Breast epithelium (tissue), 4 donors: ENCODE results near the gene ERRFI1. TPM values are rescaled to one million over a fixed set of nuclear protein-coding genes. Genes with fewer than 3 reads are reported as not detected.

Source experiments
- DNase-seq, 2 donors: peaks; one replicate each; pipeline ENCODE4 v3.0.0-alpha.2; 2019; ENCODE audit warnings: low spot score in 2 of 2
- H3K27ac ChIP-seq, 2 donors: fragments of 200-600 bp; sonication (generic) in 1 of 2; one replicate each; pipeline ENCODE4 v1.5.1; 2016 to 2019; ENCODE audit warnings: mild to moderate bottlenecking in 1 of 2
- H3K27me3 ChIP-seq, 2 donors: fragments of 200-600 bp; sonication (generic) in 1 of 2; one replicate each; pipeline versions ENCODE4 v1.5.1 to v1.6.0; 2017 to 2019; ENCODE audit warnings: control low read depth in 1 of 2, mild to moderate bottlenecking in 1 of 2
- H3K36me3 ChIP-seq: fragments of 200-600 bp; one replicate; pipeline ENCODE4 v1.5.1; 2019
- H3K4me1 ChIP-seq, 2 donors: fragments of 200-600 bp; sonication (generic); one replicate each; pipeline ENCODE4 v1.5.1; 2016 to 2019; ENCODE audit warnings: control low read depth in 1 of 2
- H3K4me3 ChIP-seq, 3 donors: fragments of 200-600 bp; sonication (generic); 1 replicate in 2 of 3; 2 replicates in 1 of 3; pipeline ENCODE4 v1.5.1; 2016 to 2019; ENCODE audit warnings: mild to moderate bottlenecking in 3 of 3, moderate library complexity in 2 of 3
- H3K9me3 ChIP-seq, 2 donors: fragments of 200-600 bp; sonication (generic) in 1 of 2; one replicate each; pipeline ENCODE4 v1.5.1; 2016 to 2019; ENCODE audit warnings: control low read depth in 1 of 2
- CTCF ChIP-seq, 3 donors: fragments of 450-650 bp; IDR thresholded peaks; one replicate each; pipeline ENCODE4 v1.5.1; 2016 to 2017; ENCODE audit warnings: antibody characterized with exemption in 3 of 3, mild to moderate bottlenecking in 3 of 3, moderate library complexity in 3 of 3
- POLR2A ChIP-seq: fragments of 450-650 bp; IDR thresholded peaks from one replicate; pipeline ENCODE4 v1.6.1; 2016; ENCODE audit warnings: antibody characterized with exemption, mild to moderate bottlenecking, moderate library complexity
- POLR2AphosphoS5 ChIP-seq, 3 donors: sonication (generic); formaldehyde crosslinking; IDR thresholded peaks; one replicate each; pipeline ENCODE4 v1.6.1; 2017; ENCODE audit warnings: antibody characterized with exemption in 3 of 3
- intact Hi-C: fragments of 100-400 bp; cut with DNase I; formaldehyde crosslinking; loops from one replicate; pipeline ENCODE4 v1.15.1; 2023; ENCODE audit warnings: low total_unique reads
- total RNA-seq, 3 donors: library from RNA; depleted of rRNA; stranded (reverse); fragments of >200 nt; gene quantifications; one replicate each; pipeline ENCODE4 v1.1.0, GENCODE V29; 2016

ERRFI1 gene
- total RNA-seq, 3 donors from 2014 or later, result 207 to 550 (median 379) TPM

GRCh38 chr1:8031176-8031785 is 5.2 kb upstream of the ERRFI1 start:
- Histone ChIP-seq H3K36me3 (no peaks in the 10 kb centered on the region), H3K4me3 (no peak overlapping the region), H3K27me3 (no peaks in the 10 kb centered on the region), H3K4me1 (no peaks in the 10 kb centered on the region), H3K9me3 (no peaks in the 10 kb centered on the region), H3K27ac (no peak overlapping the region)
- intact Hi-C loops, result no loop called here
- no peak for TF ChIP-seq POLR2AphosphoS5 (IDR thresholded peaks at IDR 0.05)
- TF ChIP-seq CTCF (IDR thresholded peaks at IDR 0.05), result peak in 2 of 3 donors; percentile 69 to 87
- TF ChIP-seq POLR2A, result no peak
- DNase-seq, result no peak

- Histone ChIP-seq H3K27ac (peak overlapping the region; percentile 49 to 97), H3K4me3 (no peak overlapping the region), H3K36me3 (no peaks in the 10 kb centered on the region), H3K9me3 (no peaks in the 10 kb centered on the region), H3K4me1 (no peaks in the 10 kb centered on the region), H3K27me3 (no peaks in the 10 kb centered on the region)
- intact Hi-C loops, result no loop called here
- TF ChIP-seq CTCF (IDR thresholded peaks at IDR 0.05), result no peak
- no peak for TF ChIP-seq POLR2AphosphoS5 (IDR thresholded peaks at IDR 0.05)
- no peak for TF ChIP-seq POLR2A
- no peak for DNase-seq
Measured at GRCh38 chr1:8028571-8028910, 2.4 kb upstream of the ERRFI1 start.

- Histone ChIP-seq H3K4me3 (peak overlapping the region in 2 of 3 donors; percentile 94), H3K36me3 (no peaks in the 10 kb centered on the region), H3K27me3 (no peaks in the 10 kb centered on the region), H3K27ac (peak overlapping the region; percentile 97 to 98), H3K9me3 (no peaks in the 10 kb centered on the region), H3K4me1 (no peaks in the 10 kb centered on the region)
- TF ChIP-seq CTCF (IDR thresholded peaks at IDR 0.05), result no peak
- no peak for TF ChIP-seq POLR2A
- TF ChIP-seq POLR2AphosphoS5 (IDR thresholded peaks at IDR 0.05), result no peak
- no peak for DNase-seq
- intact Hi-C loops, result no loop called here
Measured at GRCh38 chr1:8027748-8028570, 1.9 kb upstream of the ERRFI1 start.

- DNase-seq, result no peak
- intact Hi-C loops, result no loop called here
Measured at GRCh38 chr1:8026976-8027747, 1.1 kb upstream of the ERRFI1 start.

More at GRCh38 chr1:8026976-8027747, 1.1 kb upstream of the ERRFI1 start:
- H3K4me3 ChIP-seq, result peak overlapping the region; percentile 91 to 94 (median 94)
- no peaks in the 10 kb centered on the region for H3K9me3 ChIP-seq
- H3K4me1 ChIP-seq, result no peaks in the 10 kb centered on the region
- TF ChIP-seq POLR2A, result no peak
- TF ChIP-seq POLR2AphosphoS5 (IDR thresholded peaks at IDR 0.05), result no peak
- TF ChIP-seq CTCF (IDR thresholded peaks at IDR 0.05), result no peak
- no peaks in the 10 kb centered on the region for H3K27me3 ChIP-seq
- H3K36me3 ChIP-seq, result no peaks in the 10 kb centered on the region
- peak overlapping the region; percentile 97 to 98 for H3K27ac ChIP-seq
